ENCODE results near the gene B4GALT4. TPM values are rescaled to one million over a fixed set of nuclear protein-coding genes. Genes with fewer than 3 reads are reported as not detected.

Gene B4GALT4
- total and polyA plus RNA-seq, 2 of the 4 experiments (the other 2 are of a cell fraction) = 27.0 to 30.3 TPM

GRCh38 chr3:119195911-119196310, 44.8 kb downstream of the B4GALT4 start:
- BruUV-seq (replicated peaks) = no TSS peak
- CTCF ChIA-PET = no interaction called here
- TF ChIP-seq CEBPB (IDR thresholded peaks at IDR 0.05; ENCODE audit: low read depth, low read length) (peak; percentile 31; the same call in 1 of the 2 replicates), NFE2L2 (IDR thresholded peaks at IDR 0.05; ENCODE audit: low read depth, low read length) (no peak)
- peak overlapping the region; percentile 95 for H4K91ac ChIP-seq (ENCODE audit: insufficient read depth, low read depth, low read length)
- H3K27ac ChIP-seq (ENCODE audit: insufficient read depth, low read length) = peak overlapping the region; percentile 7
- dilution Hi-C loops (cut with HindIII; ENCODE audit: low sequenced_read_pairs, unreplicated experiment) = no loop called here
- H2BK5ac ChIP-seq (ENCODE audit: low read depth, low read length, poor library complexity, severe bottlenecking) = peak overlapping the region; percentile 100
- H2AFZ ChIP-seq (replicated peaks; ENCODE audit: low read length, poor library complexity) = peak overlapping the region; percentile 61
- ATAC-seq (ENCODE audit: low read depth) (peak; percentile 24), DNase-seq (peak; percentile 61)
- peak overlapping the region; percentile 99 for H2BK20ac ChIP-seq (ENCODE audit: low read depth, low read length)
- 75% methylated on average over 1 of the region's 1 CpG; no CpG with 5 or more reads in 1 of the 2 experiments for WGBS, 2 experiments (ENCODE audit: extremely low coverage in 2 of 2, insufficient read length in 1 of 2)
- peak overlapping the region; percentile 97 for H2BK120ac ChIP-seq (ENCODE audit: low read depth, low read length)
- no peak overlapping the region; the same call in 1 of the 2 replicates for H3K9ac ChIP-seq (ENCODE audit: low read depth, low read length)
- intact Hi-C loops (cut with micrococcal nuclease) = no loop called here
- H4K5ac ChIP-seq (ENCODE audit: low read depth, low read length) = peak overlapping the region; percentile 96; the same call in 1 of the 2 replicates
- no peak overlapping the region for H2AK9ac ChIP-seq (replicated peaks; ENCODE audit: low read depth, low read length, poor library complexity)
- H3K14ac ChIP-seq (replicated peaks; ENCODE audit: low read depth, low read length) = peak overlapping the region; percentile 91
- POLR2A ChIA-PET (ENCODE audit: unreplicated experiment) = no interaction called here
- H3K23ac ChIP-seq (ENCODE audit: low read depth, low read length) = peak overlapping the region; percentile 98
- H3K4me3 ChIP-seq (ENCODE audit: insufficient read depth, low read depth, low read length) = no peak overlapping the region
- peak overlapping the region; percentile 71 to 98 for H4K8ac ChIP-seq (ENCODE audit: low read depth in 2 of 2, low read length in 2 of 2)
- in situ Hi-C loops (cut with MboI; ENCODE audit: low sequenced_read_pairs) = no loop called here
- H3K9me3 ChIP-seq (ENCODE audit: control insufficient read depth, insufficient read depth, low read length) = no peaks in the 10 kb centered on the region
- peak overlapping the region; percentile 95; the same call in 1 of the 2 replicates for H3K18ac ChIP-seq (ENCODE audit: low read depth, low read length)
- no peaks in the 10 kb centered on the region for H3K36me3 ChIP-seq (ENCODE audit: control insufficient read depth, insufficient read depth, low read length)
- H3K4me1 ChIP-seq (ENCODE audit: control insufficient read depth, insufficient read depth, low read length) = peaks cover 12% of the 10 kb centered on the region
- peaks cover 0 to 3% of the 10 kb centered on the region in 2 experiments; a peak in 1 of 4 replicates for H3K79me1 ChIP-seq (ENCODE audit: low read depth in 1 of 2, low read length in 2 of 2)
- peak overlapping the region; percentile 18; the same call in 1 of the 2 replicates for H3K4me2 ChIP-seq (ENCODE audit: low read depth, low read length)
- peaks cover 8% of the 10 kb centered on the region for H3K9me1 ChIP-seq (ENCODE audit: insufficient read depth, low read length)
- peak overlapping the region; percentile 98; the same call in 2 of the 3 replicates for H2BK15ac ChIP-seq (ENCODE audit: low read depth, low read length)
- H4K20me1 ChIP-seq (ENCODE audit: insufficient read depth, low read length) = no peaks in the 10 kb centered on the region
- no peaks in the 10 kb centered on the region for H3K27me3 ChIP-seq (ENCODE audit: control insufficient read depth, insufficient read depth, low read length)
- peak overlapping the region; percentile 81 for H3K56ac ChIP-seq (ENCODE audit: extremely low read depth, insufficient read depth, low read length)
- peak overlapping the region; percentile 88 for H2AK5ac ChIP-seq (ENCODE audit: low read depth, low read length)
- H3K4ac ChIP-seq (ENCODE audit: low read depth, low read length) = peak overlapping the region; percentile 90
